ENCODE data around the gene NME2. TPM values are rescaled to one million over a fixed set of nuclear protein-coding genes. Genes with fewer than 3 reads are reported as not detected.
A peak's percentile ranks its signal among the peaks of the same experiment; 100 is the strongest.
"Not testable (repeated sequence)": the region's sequence is repeated elsewhere in the genome, so short reads cannot be mapped to it uniquely, and the experiment has no call there.

NME2 gene
- total and polyA plus RNA-seq, 2 of the 8 experiments (the other 6 are each of a cell fraction or from before 2014, with no cell fraction given), result 827 to 929 TPM

DNA sequence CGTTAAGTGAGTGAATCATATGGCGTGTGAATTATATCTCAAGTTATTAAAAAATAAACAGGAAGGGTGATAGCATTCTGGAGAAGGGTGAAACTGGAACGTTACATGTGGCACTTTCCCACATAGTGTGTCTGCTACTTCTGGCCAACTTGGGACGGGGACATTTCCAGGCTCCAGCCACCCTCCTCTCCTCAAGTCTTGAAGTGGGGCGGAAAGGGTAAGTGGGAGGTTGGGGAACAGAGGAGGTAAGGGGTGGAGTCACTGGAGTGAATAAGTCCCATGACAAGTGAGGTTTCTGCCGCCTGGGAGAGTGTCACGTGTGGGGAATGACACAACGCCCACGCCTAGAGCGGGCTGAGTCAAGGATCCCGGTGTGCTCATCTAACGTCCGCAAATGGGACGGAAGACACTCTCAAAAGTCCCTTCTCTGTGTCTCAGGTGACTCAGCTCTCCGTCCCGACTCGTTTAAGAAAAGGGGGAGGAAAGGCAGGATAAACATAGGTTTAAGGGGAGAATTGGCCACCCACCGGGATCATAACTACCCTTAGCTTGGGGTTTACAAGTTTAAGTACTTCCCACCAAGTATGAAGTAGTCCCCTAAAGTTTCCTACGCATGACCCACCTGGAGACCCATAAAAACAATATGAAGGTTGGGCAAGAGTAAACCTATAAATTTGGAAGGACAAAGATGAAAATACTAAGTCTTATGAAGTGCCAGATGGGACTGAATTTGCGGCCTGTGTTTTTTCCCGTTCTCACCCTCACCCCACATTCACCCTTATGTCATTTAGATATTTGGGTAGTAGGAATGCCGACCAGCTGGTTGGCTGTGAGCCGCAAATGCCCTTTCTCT, 44.4 kb upstream of the NME2 start (continued):
- no peak for TF ChIP-seq SAP30 (IDR thresholded peaks at IDR 0.05; ENCODE audit: insufficient read depth, insufficient replicate concordance, low read length)
- TF ChIP-seq GTF2F1 (IDR thresholded peaks at IDR 0.05; ENCODE audit: borderline replicate concordance, low read depth, low read length), result no peak
- TF ChIP-seq ZNF274 (IDR thresholded peaks at IDR 0.05; ENCODE audit: borderline replicate concordance, extremely low read depth, low read length), result no peak
- TF ChIP-seq CBX8 (IDR thresholded peaks at IDR 0.05; ENCODE audit: borderline replicate concordance, low read depth, low read length), result no peak
- TF ChIP-seq EGR1 (IDR thresholded peaks at IDR 0.05; ENCODE audit: borderline replicate concordance, low read depth, low read length), result peak; percentile 93
- TF ChIP-seq EZH2 (IDR thresholded peaks at IDR 0.05; ENCODE audit: low read depth, low read length, severe bottlenecking), result no peak

GRCh38 chr17:51122473-51123115, 43.6 kb upstream of the NME2 start:
- Histone ChIP-seq H3K4me3 (ENCODE audit: extremely low read depth in 1 of 4, insufficient read depth in 2 of 4, low read depth in 3 of 4, low read length in 4 of 4) (peak overlapping the region in 1 of 4 experiments; percentile 99; a peak in 4 of 8 replicates), H2AFZ (ENCODE audit: low read length) (0 out of 2 replicates have a peak overlapping the region, but pooled peaks have one; percentile 95), H3K23me2 (ENCODE audit: low read depth, low read length) (peaks cover 11% of the 10 kb centered on the region), H3K79me2 (ENCODE audit: control insufficient read depth in 1 of 2, insufficient read depth in 2 of 2, low read length in 2 of 2) (peaks cover 0 to 24% of the 10 kb centered on the region in 2 experiments; a peak in 2 of 4 replicates), H3K4me2 (ENCODE audit: insufficient read depth in 1 of 2, low read depth in 2 of 2, low read length in 2 of 2) (peak overlapping the region; percentile 89 to 93), H4K20me1 (replicated peaks in 1 of 2; ENCODE audit: control insufficient read depth in 1 of 2, insufficient read depth in 2 of 2, low read length in 2 of 2) (peaks cover 5 to 14% of the 10 kb centered on the region in 2 experiments)
- not testable (repeated sequence) for H3K4ac ChIP-seq (replicated peaks; ENCODE audit: insufficient read length, low read depth, low read length); H4K5ac ChIP-seq (ENCODE audit: insufficient read length, low read depth, low read length); H4K8ac ChIP-seq (ENCODE audit: extremely low read depth, insufficient read depth, low read length); H3K23ac ChIP-seq (ENCODE audit: insufficient read length); H3K9me3 ChIP-seq (ENCODE audit: insufficient read depth in 2 of 2, low read depth in 1 of 2, low read length in 1 of 2); H4K91ac ChIP-seq (replicated peaks; ENCODE audit: insufficient read length, low read length); H2BK12ac ChIP-seq (ENCODE audit: low read depth, low read length); H2BK15ac ChIP-seq (ENCODE audit: low read length); H2AK5ac ChIP-seq (ENCODE audit: low read depth, low read length); H2BK120ac ChIP-seq (replicated peaks; ENCODE audit: low read depth, low read length); H3K79me1 ChIP-seq (ENCODE audit: low read depth, low read length); H3K27me3 ChIP-seq (replicated peaks in 1 of 4; ENCODE audit: control insufficient read depth in 3 of 4, extremely low read depth in 1 of 4, insufficient read depth in 3 of 4, low read length in 3 of 4); H3K56ac ChIP-seq (replicated peaks; ENCODE audit: insufficient read length, low read depth, low read length); H2BK5ac ChIP-seq (ENCODE audit: low read depth, low read length); H3K27ac ChIP-seq (ENCODE audit: low read depth, low read length); H3K4me1 ChIP-seq (replicated peaks in 1 of 4; ENCODE audit: control insufficient read depth in 3 of 4, insufficient read depth in 4 of 4, low read length in 3 of 4); FAIRE-seq; H3K9ac ChIP-seq (replicated peaks in 1 of 4; ENCODE audit: extremely low read depth in 1 of 4, low read depth in 3 of 4, low read length in 3 of 4); H3K36me3 ChIP-seq (ENCODE audit: control insufficient read depth in 2 of 4, insufficient read depth in 4 of 4, low read length in 3 of 4); H3K18ac ChIP-seq (ENCODE audit: extremely low read depth, low read length); H3K14ac ChIP-seq (ENCODE audit: insufficient read length); H2BK20ac ChIP-seq (ENCODE audit: low read length); DNase-seq (ENCODE audit: low read depth in 1 of 2, low spot score in 2 of 2)
- ChIA-PET CTCF (ENCODE audit: partially characterized antibody) (interaction anchor here (1.0 to 1.1 kb wide), 2 partner anchors 25 to 31 kb away, joined by 3 read pairs; partner anchors contain the start of gene NME1), POLR2A (ENCODE audit: partially characterized antibody) (interaction anchor here (1.0 to 3.3 kb wide), 5 partner anchors 13 to 76 kb away, joined by 3 to 13 read pairs (median 4); partner anchors contain the start of genes NME1 and NME2)
- WGBS, 2 experiments (ENCODE audit: extremely low coverage in 1 of 2, insufficient coverage in 1 of 2, insufficient read length in 1 of 2, insufficient replicate concordance in 2 of 2, low coverage in 1 of 2, low lambda C conversion rate in 2 of 2, missing lambda C conversion rate in 1 of 2), result 97% methylated on average over 10 of the region's 10 CpGs; no CpG with 5 or more reads in 1 of the 2 experiments

Measured in H1 (cell line).